Mucosa of stomach (tissue), 1 donor: ENCODE results near the gene ABT1.

Experiments used
- H3K27me3 ChIP-seq: one replicate; pipeline ENCODE4 v1.7.0; 2013; ENCODE audit warnings: mild to moderate bottlenecking, low read length; ENCODE audit not compliant: control insufficient read depth, insufficient read depth
- H3K36me3 ChIP-seq: one replicate; pipeline ENCODE4 v1.7.0; 2013; ENCODE audit warnings: low read length; ENCODE audit not compliant: control insufficient read depth, insufficient read depth
- H3K4me1 ChIP-seq: one replicate; pipeline ENCODE4 v1.7.0; 2013; ENCODE audit warnings: mild to moderate bottlenecking, low read length; ENCODE audit not compliant: control insufficient read depth, insufficient read depth
- H3K4me3 ChIP-seq: one replicate; pipeline ENCODE4 v1.7.0; 2013; ENCODE audit warnings: low read length
- H3K9ac ChIP-seq: one replicate; pipeline ENCODE4 v1.7.0; 2013; ENCODE audit warnings: mild to moderate bottlenecking, low read length, moderate library complexity
- H3K9me3 ChIP-seq: one replicate; pipeline ENCODE4 v1.7.0; 2013; ENCODE audit warnings: mild to moderate bottlenecking, low read length, moderate library complexity; ENCODE audit not compliant: control insufficient read depth
- donor health status: Pancreatic carcinoma.

The ABT1 gene

GRCh38 chr6:26597821-26598220 lies 1.1 kb downstream of the ABT1 start:
- peak overlapping the region; percentile 82 for H3K4me3 ChIP-seq
- H3K9ac ChIP-seq, result peak overlapping the region; percentile 91
- H3K36me3 ChIP-seq, result no peaks in the 10 kb centered on the region
- no peaks in the 10 kb centered on the region for H3K9me3 ChIP-seq
- H3K27me3 ChIP-seq, result peaks cover 7% of the 10 kb centered on the region
- H3K4me1 ChIP-seq, result peaks cover 7% of the 10 kb centered on the region

- H3K27me3 ChIP-seq, result peaks cover 5% of the 10 kb centered on the region
- peaks cover 7% of the 10 kb centered on the region for H3K4me1 ChIP-seq
- H3K36me3 ChIP-seq, result no peaks in the 10 kb centered on the region
- H3K9ac ChIP-seq, result no peak overlapping the region
- H3K9me3 ChIP-seq, result no peaks in the 10 kb centered on the region
- no peak overlapping the region for H3K4me3 ChIP-seq
These were observed 1.5 kb downstream of the ABT1 start for GRCh38 chr6:26598267-26598666.

GRCh38 chr6:26599134-26599533 lies 2.4 kb downstream of the ABT1 start:
- Histone ChIP-seq H3K36me3 (no peaks in the 10 kb centered on the region), H3K4me3 (no peak overlapping the region), H3K9ac (no peak overlapping the region), H3K4me1 (peaks cover 7% of the 10 kb centered on the region), H3K9me3 (no peaks in the 10 kb centered on the region), H3K27me3 (peaks cover 4% of the 10 kb centered on the region)

- H3K9ac ChIP-seq, result no peak overlapping the region
- H3K4me3 ChIP-seq, result no peak overlapping the region
- H3K27me3 ChIP-seq, result no peaks in the 10 kb centered on the region
- no peaks in the 10 kb centered on the region for H3K9me3 ChIP-seq
- H3K4me1 ChIP-seq, result peaks cover 7% of the 10 kb centered on the region
- no peaks in the 10 kb centered on the region for H3K36me3 ChIP-seq
These were observed 2.8 kb downstream of the ABT1 start for GRCh38 chr6:26599591-26599990.

- no peaks in the 10 kb centered on the region for H3K9me3 ChIP-seq
- peaks cover 7% of the 10 kb centered on the region for H3K4me1 ChIP-seq
- no peak overlapping the region for H3K4me3 ChIP-seq
- no peaks in the 10 kb centered on the region for H3K27me3 ChIP-seq
- no peak overlapping the region for H3K9ac ChIP-seq
- no peaks in the 10 kb centered on the region for H3K36me3 ChIP-seq
These were observed 4.0 kb downstream of the ABT1 start for GRCh38 chr6:26600759-26601158.

- no peak overlapping the region for H3K9ac ChIP-seq
- no peaks in the 10 kb centered on the region for H3K36me3 ChIP-seq
- no peaks in the 10 kb centered on the region for H3K9me3 ChIP-seq
- H3K27me3 ChIP-seq, result no peaks in the 10 kb centered on the region
- H3K4me3 ChIP-seq, result no peak overlapping the region
- H3K4me1 ChIP-seq, result peaks cover 7% of the 10 kb centered on the region
These were observed 5.5 kb downstream of the ABT1 start for GRCh38 chr6:26602262-26602661.

- Histone ChIP-seq H3K9me3 (no peaks in the 10 kb centered on the region), H3K4me3 (no peak overlapping the region), H3K4me1 (no peaks in the 10 kb centered on the region), H3K27me3 (no peaks in the 10 kb centered on the region), H3K36me3 (no peaks in the 10 kb centered on the region), H3K9ac (no peak overlapping the region)
These were observed 7.3 kb downstream of the ABT1 start for GRCh38 chr6:26604026-26604425.

GRCh38 chr6:26604797-26605196 lies 8.0 kb downstream of the ABT1 start:
- no peak overlapping the region for H3K4me3 ChIP-seq
- H3K36me3 ChIP-seq, result no peaks in the 10 kb centered on the region
- no peaks in the 10 kb centered on the region for H3K4me1 ChIP-seq
- H3K9ac ChIP-seq, result no peak overlapping the region
- no peaks in the 10 kb centered on the region for H3K9me3 ChIP-seq
- no peaks in the 10 kb centered on the region for H3K27me3 ChIP-seq

- Histone ChIP-seq H3K4me3 (no peak overlapping the region), H3K4me1 (no peaks in the 10 kb centered on the region), H3K9ac (peak overlapping the region; percentile 33), H3K36me3 (no peaks in the 10 kb centered on the region), H3K27me3 (peaks cover 14% of the 10 kb centered on the region), H3K9me3 (no peaks in the 10 kb centered on the region)
These were observed 10.9 kb downstream of the ABT1 start for GRCh38 chr6:26607434-26608230.

- H3K4me3 ChIP-seq, result no peak overlapping the region
- no peaks in the 10 kb centered on the region for H3K9me3 ChIP-seq
- peaks cover 12% of the 10 kb centered on the region for H3K4me1 ChIP-seq
- no peak overlapping the region for H3K9ac ChIP-seq
- H3K36me3 ChIP-seq, result no peaks in the 10 kb centered on the region
- peaks cover 33% of the 10 kb centered on the region for H3K27me3 ChIP-seq
These were observed 12.7 kb downstream of the ABT1 start for GRCh38 chr6:26609463-26609862.

GRCh38 chr6:26611599-26611998 lies 14.8 kb downstream of the ABT1 start:
- H3K36me3 ChIP-seq, result no peaks in the 10 kb centered on the region
- no peaks in the 10 kb centered on the region for H3K9me3 ChIP-seq
- no peak overlapping the region for H3K9ac ChIP-seq
- H3K4me1 ChIP-seq, result peaks cover 13% of the 10 kb centered on the region
- no peak overlapping the region for H3K4me3 ChIP-seq
- H3K27me3 ChIP-seq, result peaks cover 41% of the 10 kb centered on the region

GRCh38 chr6:26613201-26613600 lies 16.4 kb downstream of the ABT1 start:
- peaks cover 13% of the 10 kb centered on the region for H3K4me1 ChIP-seq
- H3K9ac ChIP-seq, result no peak overlapping the region
- peaks cover 41% of the 10 kb centered on the region for H3K27me3 ChIP-seq
- H3K9me3 ChIP-seq, result no peaks in the 10 kb centered on the region
- H3K4me3 ChIP-seq, result no peak overlapping the region
- H3K36me3 ChIP-seq, result no peaks in the 10 kb centered on the region
